HG02852 (cell line): Measurements from ENCODE around the gene EXOC4.
"Not testable (repeated sequence)": the region's sequence is repeated elsewhere in the genome, so short reads cannot be mapped to it uniquely, and the experiment has no call there.

Experiments
- ATAC-seq: cut with Tn5 transposase; IDR thresholded peaks from one replicate; pipeline ENCODE4 v1.9.1; 2021; ENCODE audit warnings: mild to moderate bottlenecking, moderate library complexity; ENCODE audit not compliant: unreplicated experiment

EXOC4 gene

GRCh38 chr7:133252858-133253518 is at the start of gene EXOC4:
TSS of gene EXOC4 (plus strand) at chr7:133253078.
- peak; percentile 99 for ATAC-seq

GRCh38 chr7:133203490-133203889 is 49.4 kb upstream of the EXOC4 start:
- ATAC-seq = no peak

- no peak for ATAC-seq
These were observed 45.2 kb upstream of the EXOC4 start for GRCh38 chr7:133207687-133208086.

GRCh38 chr7:133210817-133211216 is 42.1 kb upstream of the EXOC4 start:
- not testable (repeated sequence) for ATAC-seq

- ATAC-seq = not testable (repeated sequence)
These were observed 39.1 kb upstream of the EXOC4 start for GRCh38 chr7:133213772-133214171.

GRCh38 chr7:133217773-133218172 is 35.1 kb upstream of the EXOC4 start:
- no peak for ATAC-seq

GRCh38 chr7:133230591-133231194 is 22.2 kb upstream of the EXOC4 start:
- ATAC-seq = no peak

- ATAC-seq = no peak
These were observed 19.7 kb upstream of the EXOC4 start for GRCh38 chr7:133233142-133233541.

GRCh38 chr7:133234961-133235875 is 17.7 kb upstream of the EXOC4 start:
- ATAC-seq = no peak

GRCh38 chr7:133237545-133237944 is 15.3 kb upstream of the EXOC4 start:
- ATAC-seq = no peak

- no peak for ATAC-seq
These were observed 12.6 kb upstream of the EXOC4 start for GRCh38 chr7:133240302-133240701.

- no peak for ATAC-seq
These were observed 6.3 kb upstream of the EXOC4 start for GRCh38 chr7:133246558-133246957.

GRCh38 chr7:133248901-133249300 is 4.0 kb upstream of the EXOC4 start:
- no peak for ATAC-seq

- peak; percentile 1 for ATAC-seq
These were observed 396 bp upstream of the EXOC4 start for GRCh38 chr7:133252506-133252857.

- peak; percentile 8 for ATAC-seq
These were observed 619 bp downstream of the EXOC4 start for GRCh38 chr7:133253519-133253875.

- ATAC-seq = no peak
These were observed 2.6 kb downstream of the EXOC4 start for GRCh38 chr7:133255486-133255885.

- ATAC-seq = no peak
These were observed 5.3 kb downstream of the EXOC4 start for GRCh38 chr7:133258174-133258573.

- no peak for ATAC-seq
These were observed 12.9 kb downstream of the EXOC4 start for GRCh38 chr7:133265821-133266220.

GRCh38 chr7:133268355-133268754 is 15.5 kb downstream of the EXOC4 start:
- ATAC-seq = no peak

- no peak for ATAC-seq
These were observed 19.5 kb downstream of the EXOC4 start for GRCh38 chr7:133272336-133272735.

GRCh38 chr7:133273227-133273626 is 20.3 kb downstream of the EXOC4 start:
- no peak for ATAC-seq

GRCh38 chr7:133274265-133274664 is 21.4 kb downstream of the EXOC4 start:
- no peak for ATAC-seq
